Measurements from ENCODE around the gene EPS8L3.
"Not testable (repeated sequence)": the region's sequence is repeated elsewhere in the genome, so short reads cannot be mapped to it uniquely, and the experiment has no call there.

The EPS8L3 gene

DNA sequence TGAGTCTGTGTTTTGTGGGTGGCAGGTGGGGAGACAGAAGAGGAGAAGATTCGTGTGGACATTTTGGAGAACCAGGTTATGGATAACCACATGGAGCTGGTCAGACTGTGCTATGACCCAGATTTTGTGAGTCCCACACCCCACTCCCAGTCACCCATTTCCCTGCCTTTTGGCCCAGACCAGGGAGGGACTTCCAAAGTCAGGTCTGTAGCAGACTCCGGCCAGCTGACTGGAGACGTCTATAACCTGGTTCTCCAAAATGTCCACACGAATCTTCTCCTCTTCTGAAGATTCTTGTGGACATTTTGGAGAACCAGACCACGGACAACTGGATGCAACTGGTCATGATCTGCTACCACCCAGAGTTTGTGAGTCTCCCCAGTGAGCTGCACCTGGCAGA is 50.1 kb downstream of the EPS8L3 start:
- Histone ChIP-seq H3K9me3 (replicated peaks; ENCODE audit: insufficient read depth, low read length) (no peaks in the 10 kb centered on the region), H3K27ac (ENCODE audit: low read length) (no peak overlapping the region), H4K20me1 (ENCODE audit: insufficient read depth, low read length) (no peaks in the 10 kb centered on the region), H3K36me3 (replicated peaks; ENCODE audit: insufficient read depth, low read length) (no peaks in the 10 kb centered on the region), H3K9ac (ENCODE audit: low read length) (no peak overlapping the region), H3K79me2 (ENCODE audit: low read length) (no peaks in the 10 kb centered on the region), H3F3A (ENCODE audit: insufficient read depth, low read length) (no peaks in the 10 kb centered on the region), H3K27me3 (replicated peaks; ENCODE audit: insufficient read depth, low read length) (no peaks in the 10 kb centered on the region), H3K4me2 (ENCODE audit: low read depth, low read length) (no peak overlapping the region), H3K4me3 (ENCODE audit: low read length) (no peak overlapping the region), H3K4me1 (ENCODE audit: low read length) (no peaks in the 10 kb centered on the region), H3K9me2 (replicated peaks; ENCODE audit: insufficient read depth, low read length) (no peaks in the 10 kb centered on the region), H2AFZ (ENCODE audit: low read length) (no peak overlapping the region)
- TF ChIP-seq EZH2phosphoT487 (IDR thresholded peaks at IDR 0.05; ENCODE audit: low read length), result no peak
- TF ChIP-seq, protein P1, sequence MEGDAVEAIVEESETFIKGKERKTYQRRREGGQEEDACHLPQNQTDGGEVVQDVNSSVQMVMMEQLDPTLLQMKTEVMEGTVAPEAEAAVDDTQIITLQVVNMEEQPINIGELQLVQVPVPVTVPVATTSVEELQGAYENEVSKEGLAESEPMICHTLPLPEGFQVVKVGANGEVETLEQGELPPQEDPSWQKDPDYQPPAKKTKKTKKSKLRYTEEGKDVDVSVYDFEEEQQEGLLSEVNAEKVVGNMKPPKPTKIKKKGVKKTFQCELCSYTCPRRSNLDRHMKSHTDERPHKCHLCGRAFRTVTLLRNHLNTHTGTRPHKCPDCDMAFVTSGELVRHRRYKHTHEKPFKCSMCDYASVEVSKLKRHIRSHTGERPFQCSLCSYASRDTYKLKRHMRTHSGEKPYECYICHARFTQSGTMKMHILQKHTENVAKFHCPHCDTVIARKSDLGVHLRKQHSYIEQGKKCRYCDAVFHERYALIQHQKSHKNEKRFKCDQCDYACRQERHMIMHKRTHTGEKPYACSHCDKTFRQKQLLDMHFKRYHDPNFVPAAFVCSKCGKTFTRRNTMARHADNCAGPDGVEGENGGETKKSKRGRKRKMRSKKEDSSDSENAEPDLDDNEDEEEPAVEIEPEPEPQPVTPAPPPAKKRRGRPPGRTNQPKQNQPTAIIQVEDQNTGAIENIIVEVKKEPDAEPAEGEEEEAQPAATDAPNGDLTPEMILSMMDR (IDR thresholded peaks at IDR 0.05; ENCODE audit: low read length), result no peak
- no peak for TF ChIP-seq EZH2 (optimal IDR thresholded peaks at IDR 0.05; ENCODE audit: low read depth, low read length)
- no peak for DNase-seq

DNA sequence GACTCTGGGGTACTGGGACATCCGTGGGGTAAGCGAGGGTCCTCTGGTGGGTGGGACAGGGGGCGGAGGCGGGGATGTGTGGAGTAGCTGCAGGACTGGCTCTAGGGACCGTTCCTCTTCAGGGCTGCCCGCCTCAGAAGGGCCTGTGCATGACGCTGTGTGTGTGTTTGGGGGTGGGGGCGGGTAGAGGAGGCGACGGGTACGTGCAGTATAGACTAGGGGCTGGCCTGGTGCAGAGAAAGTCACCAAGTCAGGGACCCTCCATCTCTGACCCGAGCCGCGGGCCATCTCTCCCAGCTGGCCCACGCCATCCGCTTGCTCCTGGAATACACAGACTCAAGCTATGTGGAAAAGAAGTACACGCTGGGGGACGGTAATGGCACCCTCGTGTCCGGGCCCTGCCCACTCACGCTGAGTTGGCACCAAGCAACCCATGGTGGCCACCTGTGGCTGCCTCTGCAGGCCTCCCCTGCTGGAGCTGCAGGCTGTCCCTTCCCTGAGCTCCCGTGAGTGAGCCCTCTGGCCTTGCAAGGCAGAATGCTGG is 51.3 kb downstream of the EPS8L3 start:
- no peak overlapping the region for H3K4me2 ChIP-seq (ENCODE audit: low read depth, low read length)

DNA sequence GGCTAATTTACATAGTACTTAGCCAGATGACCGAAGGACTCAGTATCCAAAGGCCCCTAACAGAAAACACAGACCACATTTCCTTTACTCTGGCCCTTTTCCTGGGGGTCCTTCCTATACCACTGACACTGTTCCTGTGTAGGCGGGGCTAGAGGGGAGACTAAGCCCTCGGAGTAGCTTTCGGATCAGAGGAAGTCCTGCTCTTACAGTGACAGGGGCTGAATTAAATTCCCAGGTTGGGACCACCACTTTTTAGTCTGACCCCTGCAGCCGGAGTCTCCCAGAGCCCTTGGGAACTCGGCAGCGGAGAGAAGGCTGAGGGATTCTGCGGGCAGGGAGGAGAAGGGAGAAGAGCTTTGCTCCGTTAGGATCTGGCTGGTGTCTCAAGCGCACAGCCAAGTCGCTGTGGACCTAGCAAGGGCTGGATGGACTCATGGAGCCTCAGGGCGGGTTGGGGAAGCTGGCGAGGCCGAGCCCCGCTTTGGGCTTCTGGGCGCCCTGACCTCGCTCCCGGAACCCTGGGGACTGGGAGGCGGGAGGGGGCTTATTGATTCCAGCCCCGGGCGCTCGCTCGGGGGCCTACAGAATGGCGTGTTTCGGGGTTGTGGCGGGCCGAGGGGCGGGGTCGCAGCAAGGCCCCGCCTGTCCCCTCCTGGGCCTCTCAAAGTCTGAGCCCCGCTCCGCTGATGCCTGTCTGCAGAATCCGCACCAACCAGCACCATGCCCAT is 52.0 kb downstream of the EPS8L3 start, which contains the start of gene GSTM5:
Gene GSTM5, plus strand, starts transcription at position 659 of the 728 bp plus-strand sequence. Its CDS starts 62 bp downstream, at position 721.
- H3F3A ChIP-seq (ENCODE audit: insufficient read depth, low read length); H3K27ac ChIP-seq (ENCODE audit: low read length); H3K4me1 ChIP-seq (ENCODE audit: low read length); H3K27me3 ChIP-seq (replicated peaks; ENCODE audit: insufficient read depth, low read length); H4K20me1 ChIP-seq (ENCODE audit: insufficient read depth, low read length); H3K4me3 ChIP-seq (ENCODE audit: low read length); H3K79me2 ChIP-seq (ENCODE audit: low read length); H2AFZ ChIP-seq (ENCODE audit: low read length); DNase-seq; H3K4me2 ChIP-seq (ENCODE audit: low read depth, low read length); H3K9ac ChIP-seq (ENCODE audit: low read length); H3K9me2 ChIP-seq (replicated peaks; ENCODE audit: insufficient read depth, low read length); H3K9me3 ChIP-seq (replicated peaks; ENCODE audit: insufficient read depth, low read length); H3K36me3 ChIP-seq (replicated peaks; ENCODE audit: insufficient read depth, low read length): not testable (repeated sequence)

More for the DNA sequence above, 51.3 kb downstream of the EPS8L3 start:
- no peak overlapping the region for H2AFZ ChIP-seq (ENCODE audit: low read length)
- H3K9ac ChIP-seq (ENCODE audit: low read length), result no peak overlapping the region
- H3K9me2 ChIP-seq (replicated peaks; ENCODE audit: insufficient read depth, low read length), result no peaks in the 10 kb centered on the region
- TF ChIP-seq EZH2 (optimal IDR thresholded peaks at IDR 0.05; ENCODE audit: low read depth, low read length) (no peak), EZH2phosphoT487 (IDR thresholded peaks at IDR 0.05; ENCODE audit: low read length) (no peak)
- TF ChIP-seq, protein P1 (IDR thresholded peaks at IDR 0.05; ENCODE audit: low read length), result no peak
- no peak for DNase-seq
- no peaks in the 10 kb centered on the region for H4K20me1 ChIP-seq (ENCODE audit: insufficient read depth, low read length)
- H3K36me3 ChIP-seq (replicated peaks; ENCODE audit: insufficient read depth, low read length), result no peaks in the 10 kb centered on the region
- no peaks in the 10 kb centered on the region for H3K27me3 ChIP-seq (replicated peaks; ENCODE audit: insufficient read depth, low read length)
- no peak overlapping the region for H3K27ac ChIP-seq (ENCODE audit: low read length)
- no peak overlapping the region for H3K4me3 ChIP-seq (ENCODE audit: low read length)
- H3K9me3 ChIP-seq (replicated peaks; ENCODE audit: insufficient read depth, low read length), result no peaks in the 10 kb centered on the region
- no peaks in the 10 kb centered on the region for H3K4me1 ChIP-seq (ENCODE audit: low read length)
- H3K79me2 ChIP-seq (ENCODE audit: low read length), result no peaks in the 10 kb centered on the region
- H3F3A ChIP-seq (ENCODE audit: insufficient read depth, low read length), result no peaks in the 10 kb centered on the region

DNA sequence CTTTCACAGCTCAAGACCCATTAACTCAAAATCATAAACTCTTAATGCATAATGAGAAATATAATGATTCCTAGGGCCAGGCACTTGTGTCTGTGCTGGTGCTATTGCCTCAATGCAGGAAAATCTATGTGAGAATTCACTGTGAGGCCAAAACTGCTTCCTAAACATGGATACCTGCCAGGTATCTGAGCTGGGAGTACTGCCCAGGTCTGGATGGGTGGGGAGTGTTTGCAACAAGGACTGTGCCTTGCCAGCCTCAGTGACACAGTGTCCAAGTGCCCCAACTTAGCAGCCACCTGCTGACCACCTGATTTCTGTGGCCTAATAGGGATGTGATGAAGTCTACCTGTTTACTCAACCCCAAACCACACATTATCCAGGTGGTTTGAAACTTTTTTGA is 53.9 kb downstream of the EPS8L3 start:
- not testable (repeated sequence) for H3K9me2 ChIP-seq (replicated peaks; ENCODE audit: insufficient read depth, low read length); H3K27ac ChIP-seq (ENCODE audit: low read length); H2AFZ ChIP-seq (ENCODE audit: low read length); H3K79me2 ChIP-seq (ENCODE audit: low read length); DNase-seq; H3F3A ChIP-seq (ENCODE audit: insufficient read depth, low read length); H3K9ac ChIP-seq (ENCODE audit: low read length); H3K4me1 ChIP-seq (ENCODE audit: low read length); H3K36me3 ChIP-seq (replicated peaks; ENCODE audit: insufficient read depth, low read length); H4K20me1 ChIP-seq (ENCODE audit: insufficient read depth, low read length); H3K4me3 ChIP-seq (ENCODE audit: low read length); H3K4me2 ChIP-seq (ENCODE audit: low read depth, low read length); H3K9me3 ChIP-seq (replicated peaks; ENCODE audit: insufficient read depth, low read length); H3K27me3 ChIP-seq (replicated peaks; ENCODE audit: insufficient read depth, low read length)

DNA sequence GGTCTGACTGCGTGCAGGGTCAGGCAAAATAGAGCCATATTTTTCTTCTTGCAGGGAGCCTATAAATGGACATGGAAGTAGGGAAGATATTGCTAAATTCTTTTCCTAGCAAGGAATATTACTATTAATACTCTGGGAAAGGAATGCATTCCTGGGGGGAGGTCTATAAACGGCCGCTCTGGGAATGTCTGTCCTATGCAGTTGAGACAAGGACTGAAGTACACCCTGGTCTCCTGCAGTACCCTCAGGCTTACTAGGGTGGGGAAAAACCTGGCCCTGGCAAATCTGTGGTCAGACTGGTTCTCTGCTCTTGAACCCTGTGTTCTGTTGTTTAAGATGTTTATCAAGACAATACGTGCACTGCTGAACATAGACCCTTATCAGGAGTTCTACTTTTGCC is 54.8 kb downstream of the EPS8L3 start:
- not testable (repeated sequence) for H2AFZ ChIP-seq (ENCODE audit: low read length); H3K9ac ChIP-seq (ENCODE audit: low read length); H3K27me3 ChIP-seq (replicated peaks; ENCODE audit: insufficient read depth, low read length); H3K9me2 ChIP-seq (replicated peaks; ENCODE audit: insufficient read depth, low read length); H3K4me3 ChIP-seq (ENCODE audit: low read length); H3K4me2 ChIP-seq (ENCODE audit: low read depth, low read length); H3K9me3 ChIP-seq (replicated peaks; ENCODE audit: insufficient read depth, low read length); H3K4me1 ChIP-seq (ENCODE audit: low read length); H3K27ac ChIP-seq (ENCODE audit: low read length); DNase-seq; H3K36me3 ChIP-seq (replicated peaks; ENCODE audit: insufficient read depth, low read length); H3F3A ChIP-seq (ENCODE audit: insufficient read depth, low read length); H3K79me2 ChIP-seq (ENCODE audit: low read length); H4K20me1 ChIP-seq (ENCODE audit: insufficient read depth, low read length)

All from MM.1S (cell line).